Glomerular visceral epithelial cell (primary cell): ENCODE data around the gene FGFR1OP2.
"Not testable (repeated sequence)": the region's sequence is repeated elsewhere in the genome, so short reads cannot be mapped to it uniquely, and the experiment has no call there.

Experiments
- DNase-seq: peaks from one replicate; pipeline ENCODE4 v3.0.0-alpha.2; 2016; ENCODE audit errors: extremely low spot score

FGFR1OP2 gene

GRCh38 chr12:26937863-26938700 lies at the start of gene FGFR1OP2, which contains the start of gene INTS13:
FGFR1OP2 (plus strand) TSS chr12:26938470; CDS start chr12:26954159, 15,689 bp downstream.
INTS13 (minus strand) TSS chr12:26937981; CDS start chr12:26936803, 1,178 bp downstream.
- peak; percentile 98 for DNase-seq

DNA sequence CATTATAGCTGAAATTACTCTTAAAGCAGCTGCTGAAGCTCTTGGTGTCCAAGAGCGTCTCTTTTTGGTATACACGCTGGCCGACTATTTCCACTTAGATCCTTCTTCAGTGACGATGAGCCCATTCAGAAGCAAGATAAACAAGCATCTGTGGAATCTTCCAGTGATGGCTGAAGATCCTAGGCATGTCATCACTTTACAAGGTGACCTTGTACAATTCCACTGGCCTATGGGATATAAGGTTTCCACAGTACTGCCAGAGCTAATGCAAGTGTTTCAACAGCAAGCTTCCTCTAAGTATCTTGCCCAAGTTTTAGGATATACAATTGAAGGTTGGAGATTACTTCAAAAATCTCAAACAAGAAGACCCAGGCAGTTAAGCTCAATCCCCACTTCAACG lies 47.5 kb upstream of the FGFR1OP2 start:
- DNase-seq: no peak

DNA sequence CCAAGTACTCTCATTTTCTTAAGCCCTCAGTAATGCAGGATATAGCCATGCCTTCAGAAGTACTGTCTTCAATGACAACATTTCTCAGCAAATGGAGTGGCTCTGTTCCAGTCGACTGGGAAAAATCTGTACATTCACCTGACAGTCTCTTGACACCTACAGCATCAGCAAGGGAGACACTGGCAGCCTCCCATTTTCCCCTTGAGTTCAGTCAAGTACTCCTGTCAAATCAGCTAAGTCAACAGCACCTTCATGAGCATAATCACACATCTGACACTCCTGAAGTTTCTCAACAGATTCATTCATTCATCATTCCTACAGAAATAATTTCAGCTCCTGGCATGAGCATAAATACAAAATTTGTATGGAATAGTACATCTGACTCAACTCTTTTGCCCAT lies 46.6 kb upstream of the FGFR1OP2 start:
- no peak for DNase-seq

GRCh38 chr12:26895672-26896071 lies 42.6 kb upstream of the FGFR1OP2 start:
- no peak for DNase-seq

- no peak for DNase-seq
Observed at GRCh38 chr12:26896913-26897312, 41.4 kb upstream of the FGFR1OP2 start.

- not testable (repeated sequence) for DNase-seq
Observed at GRCh38 chr12:26903396-26903795, 34.9 kb upstream of the FGFR1OP2 start.

DNA sequence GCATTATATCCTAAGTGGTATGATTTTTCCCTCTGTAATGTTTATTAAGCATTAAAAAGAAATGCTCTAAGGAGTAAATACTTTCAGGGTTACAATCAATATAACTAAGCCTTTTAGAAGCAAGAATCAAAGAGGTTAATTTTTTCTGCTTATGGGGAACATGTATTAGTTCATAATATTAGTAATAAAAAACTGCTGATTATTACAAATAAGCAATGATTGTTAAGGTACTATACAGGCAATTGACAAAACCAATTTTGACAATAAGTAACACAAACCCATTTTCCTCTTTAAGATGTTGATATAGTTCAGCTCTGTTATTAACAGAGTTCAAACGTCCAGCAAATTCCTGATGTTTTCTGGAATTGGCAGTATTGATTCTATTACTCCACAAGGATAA lies 32.2 kb upstream of the FGFR1OP2 start:
- DNase-seq: no peak

DNA sequence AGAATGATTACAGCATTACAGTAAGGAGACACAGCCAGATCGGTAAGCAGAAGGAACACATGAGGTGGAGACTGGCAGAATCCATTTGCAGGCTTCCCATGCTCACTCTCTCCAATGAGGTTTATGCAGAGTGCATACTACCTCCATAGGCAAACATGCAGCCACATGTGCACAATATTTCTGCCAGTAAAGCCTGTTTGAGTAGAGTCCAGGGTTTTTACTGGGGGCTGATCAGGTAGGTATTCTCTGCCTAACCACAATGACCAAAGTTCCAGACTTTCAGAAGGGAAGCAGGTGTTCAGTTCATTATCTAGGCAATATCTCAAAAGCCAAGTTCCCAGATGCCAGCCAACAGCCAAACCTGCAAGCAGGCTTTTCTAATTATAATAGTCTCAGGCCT lies 31.6 kb upstream of the FGFR1OP2 start:
- no peak for DNase-seq

DNA sequence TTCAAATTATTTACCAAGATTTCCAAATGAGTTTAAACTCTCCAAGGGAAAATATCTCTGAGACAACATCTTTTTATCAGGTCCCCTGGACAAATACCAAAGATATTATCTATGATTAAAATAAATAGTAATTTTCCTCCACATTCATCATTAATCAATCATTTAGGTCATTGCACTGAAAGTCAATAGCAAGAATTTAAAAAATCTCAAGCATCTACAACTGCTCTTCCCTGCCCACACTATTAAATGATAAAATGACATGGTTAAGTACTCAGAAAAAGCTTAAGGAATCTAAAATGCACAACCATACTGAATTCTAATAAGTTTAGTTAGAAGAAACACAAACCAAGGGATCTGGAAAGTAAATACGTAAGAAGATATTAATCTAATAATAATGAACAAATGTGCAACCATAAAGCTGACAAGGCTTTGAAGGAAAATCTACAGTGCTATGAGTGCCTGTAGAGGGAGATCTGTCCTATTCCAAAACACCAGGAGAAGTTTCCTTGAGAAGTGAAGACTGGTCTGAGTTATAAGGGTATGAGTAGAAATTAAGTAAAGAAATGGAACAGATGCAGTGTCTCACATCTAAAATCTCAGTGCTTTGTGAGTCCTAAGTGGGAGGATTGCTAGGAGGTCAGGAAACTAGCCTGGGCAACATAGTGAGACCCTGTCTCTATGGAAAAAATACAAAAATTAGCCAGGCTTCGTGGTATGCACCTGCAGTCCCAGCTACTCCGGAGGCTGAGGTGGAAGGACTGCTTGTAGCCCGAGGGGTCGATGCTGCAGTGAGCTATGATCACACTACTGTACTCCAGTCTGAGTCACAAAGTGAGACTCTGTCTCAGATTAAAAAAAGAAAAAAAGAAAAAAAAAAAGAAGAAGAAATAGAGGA lies 19.7 kb upstream of the FGFR1OP2 start:
- no peak for DNase-seq

DNA sequence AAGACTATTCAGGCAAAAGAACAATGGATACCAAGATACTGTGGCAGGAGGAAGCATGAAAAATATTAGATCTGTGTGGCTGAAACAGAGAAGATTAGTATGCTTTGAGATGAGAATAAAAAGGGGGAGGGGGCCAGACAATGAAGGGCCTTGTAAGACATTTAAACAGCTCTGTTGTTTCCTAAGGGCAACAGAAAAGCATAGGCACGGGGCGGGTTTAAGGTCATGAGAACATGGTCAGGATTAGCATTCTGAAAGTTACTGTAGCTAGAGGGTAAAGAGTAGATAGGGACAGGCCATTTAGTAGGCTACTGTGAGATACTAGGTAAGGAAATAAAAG lies 19.1 kb upstream of the FGFR1OP2 start:
- no peak for DNase-seq

DNA sequence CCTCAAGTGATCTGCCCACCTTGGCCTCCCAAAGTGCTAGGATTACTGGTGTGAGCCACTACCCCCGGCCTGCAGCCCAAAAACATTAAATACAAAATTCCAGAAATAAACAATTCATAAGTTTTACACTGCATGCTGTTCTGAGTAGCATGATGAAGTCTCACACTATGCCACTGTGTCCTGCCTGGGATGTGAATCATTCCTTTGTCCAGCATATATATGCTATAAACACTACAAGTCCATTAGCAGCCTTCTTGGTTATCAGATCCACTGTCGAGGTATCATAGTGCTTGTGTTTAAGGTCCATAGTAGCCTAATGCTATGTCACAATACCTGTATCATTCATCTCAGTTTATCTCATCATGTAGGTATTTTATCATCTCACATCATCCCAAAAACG lies 16.4 kb upstream of the FGFR1OP2 start:
- DNase-seq: no peak

DNA sequence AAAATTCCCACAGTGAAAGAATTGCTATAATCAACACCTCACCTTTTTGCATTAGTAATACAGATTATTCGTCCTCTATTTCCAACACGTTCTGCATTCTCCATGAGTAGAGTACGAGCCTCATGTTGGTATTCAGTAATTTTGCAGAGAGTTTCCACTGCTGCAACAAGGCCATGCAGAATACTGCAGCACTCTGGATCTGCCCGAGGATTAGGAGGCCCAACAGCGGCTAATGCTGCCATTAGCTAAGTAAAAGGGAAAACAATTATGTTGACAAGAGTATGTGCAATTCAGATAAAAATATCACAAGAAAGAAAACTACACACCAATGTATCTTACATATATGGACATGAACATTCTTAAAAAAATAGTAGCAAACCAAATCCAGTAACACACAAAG lies 9.6 kb upstream of the FGFR1OP2 start:
- no peak for DNase-seq

DNA sequence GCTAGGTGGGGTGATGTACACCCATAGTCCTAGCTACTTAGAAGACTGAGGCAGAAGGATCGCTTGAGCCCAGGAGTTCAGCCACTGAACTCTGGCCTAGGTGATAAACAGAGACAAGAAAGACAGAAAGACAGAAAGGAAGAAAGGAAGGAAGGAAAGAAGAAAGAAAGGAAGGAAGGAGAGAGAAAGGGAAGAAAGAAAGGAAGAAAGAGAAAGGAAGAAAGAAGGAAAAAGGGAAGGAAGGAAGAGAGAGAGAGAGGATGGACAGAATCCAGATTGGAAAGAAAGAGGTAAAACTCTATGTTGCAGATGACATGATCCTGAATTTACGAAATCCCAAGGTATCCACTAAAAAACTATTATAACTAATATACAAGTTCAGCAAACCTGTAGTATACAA lies 8.7 kb upstream of the FGFR1OP2 start:
- no peak for DNase-seq

DNA sequence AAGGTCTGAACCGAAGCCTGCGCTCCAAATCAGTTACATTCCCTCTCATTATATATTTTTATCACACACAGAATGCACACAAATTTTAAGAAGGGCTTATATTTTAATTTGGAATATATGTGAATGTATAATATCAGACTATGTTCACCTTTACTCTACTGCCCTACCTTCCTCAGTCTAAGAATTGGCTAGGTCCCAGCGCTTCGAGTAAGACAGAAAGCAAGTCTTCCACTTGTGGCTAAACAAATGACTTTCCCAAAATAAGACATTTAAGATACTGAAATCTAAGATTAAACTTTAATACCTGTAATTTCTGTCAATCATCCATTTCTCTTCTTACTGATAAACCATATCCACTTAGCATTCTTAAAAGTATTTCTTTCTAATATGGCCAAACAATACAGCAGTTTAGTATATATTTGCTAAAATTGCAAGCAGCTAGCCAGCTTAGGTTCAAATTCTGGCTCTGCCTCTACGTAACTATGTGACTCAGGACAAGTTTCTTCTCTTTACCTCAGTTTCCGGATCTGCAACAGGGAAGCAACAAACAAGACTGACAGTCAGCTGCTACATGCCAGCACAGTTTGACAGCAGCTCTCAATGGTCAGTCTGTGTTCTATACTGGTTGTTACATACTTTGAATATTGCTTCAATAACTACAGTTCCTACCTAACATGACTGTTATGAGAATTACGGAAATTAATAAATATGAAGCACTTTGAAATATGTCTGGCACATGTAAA lies 2.5 kb upstream of the FGFR1OP2 start:
- DNase-seq: no peak

GRCh38 chr12:26936559-26937442 lies 1.5 kb upstream of the FGFR1OP2 start:
- peak; percentile 3 for DNase-seq

GRCh38 chr12:26937443-26937862 lies 817 bp upstream of the FGFR1OP2 start:
- DNase-seq: no peak

DNA sequence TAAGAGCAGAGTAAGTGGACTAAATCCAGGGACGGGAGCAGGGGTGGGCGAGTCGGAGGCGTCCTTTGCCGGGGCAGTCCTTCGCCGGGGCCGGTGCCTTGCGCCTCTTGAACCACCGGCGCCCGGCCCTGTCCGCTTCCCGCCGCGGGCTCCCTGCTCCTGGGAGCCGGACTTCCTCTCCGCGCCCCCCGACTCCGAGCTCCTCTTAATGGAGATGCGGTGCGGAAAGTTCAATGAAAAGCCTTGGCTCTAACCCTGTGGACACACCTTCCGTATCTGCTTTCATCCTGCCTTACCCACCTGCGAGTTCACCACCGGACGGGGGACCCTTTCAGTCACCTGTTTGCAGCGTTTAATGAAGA lies 412 bp downstream of the FGFR1OP2 start:
- DNase-seq: no peak

DNA sequence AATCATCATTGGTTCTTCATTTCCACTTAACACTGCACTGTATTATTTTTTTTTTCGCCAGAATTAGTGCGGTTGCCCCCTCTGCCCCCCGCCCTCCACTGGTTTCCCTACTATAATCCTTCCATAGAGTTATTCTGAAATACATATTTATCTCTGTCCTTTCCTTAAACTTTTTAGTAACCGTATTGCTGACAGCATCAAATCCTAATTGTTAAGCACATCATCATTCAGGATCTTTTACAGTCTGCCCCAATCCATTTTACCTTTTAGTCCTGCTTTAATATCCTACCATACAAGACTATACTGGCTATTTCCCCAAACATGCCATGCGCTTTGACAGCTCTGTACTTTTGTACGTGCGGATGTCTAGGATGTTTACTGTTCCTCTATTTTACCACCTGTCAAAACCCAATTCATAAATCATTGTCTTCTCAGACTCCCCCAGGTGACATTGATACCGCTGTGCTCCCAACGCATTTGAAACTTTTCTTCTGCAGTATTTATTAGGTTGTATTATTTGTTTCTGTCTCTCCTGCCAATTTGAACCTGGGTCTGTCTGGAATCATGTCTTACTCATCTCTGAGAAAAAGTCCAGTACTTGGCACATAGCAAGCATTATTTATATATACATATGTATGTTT lies 1.0 kb downstream of the FGFR1OP2 start:
- DNase-seq: peak; percentile 1

- DNase-seq: no peak
Observed at GRCh38 chr12:26939953-26940352, 1.7 kb downstream of the FGFR1OP2 start.

DNA sequence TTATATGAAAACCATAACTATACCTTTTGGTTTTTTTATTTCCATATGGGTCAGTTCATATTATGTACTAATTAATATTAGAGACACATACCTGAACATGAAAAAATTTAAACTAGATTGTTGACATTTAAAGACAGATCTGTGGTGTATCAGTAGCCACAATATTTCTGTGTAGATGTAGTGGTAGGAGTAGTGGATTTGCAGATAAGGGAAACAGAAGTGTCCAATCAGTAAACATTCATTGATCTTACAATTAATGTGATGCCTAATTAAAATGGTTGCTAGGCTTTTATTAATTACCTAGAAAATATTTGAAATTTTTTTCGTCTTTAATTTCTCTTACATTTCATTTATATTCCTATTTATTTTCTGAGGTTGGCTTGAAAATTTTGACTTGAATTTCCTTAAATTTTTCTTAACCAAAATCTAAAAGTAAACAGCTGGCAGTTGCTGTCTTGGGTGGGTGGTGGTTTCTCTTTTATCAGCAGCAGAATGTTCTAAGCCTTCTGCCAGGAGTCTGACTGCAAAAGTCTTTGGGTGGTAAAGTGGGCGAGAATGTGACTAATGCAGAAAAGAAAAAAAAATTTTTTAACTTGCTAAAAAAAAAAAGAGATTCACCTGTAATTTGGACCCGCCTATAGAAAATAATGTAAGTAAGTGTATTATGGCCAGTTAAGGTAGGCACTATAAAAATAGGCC lies 2.4 kb downstream of the FGFR1OP2 start:
- peak; percentile 11 for DNase-seq
